ENCODE measurements around the gene PTH1R. TPM values are rescaled to one million over a fixed set of nuclear protein-coding genes. Genes with fewer than 3 reads are reported as not detected.

The PTH1R gene
- polyA plus RNA-seq, 1 of the 3 experiments (the other 2 are of a cell fraction) = 0.07 TPM

GRCh38 chr3:46845860-46846623 lies 31.5 kb upstream of the PTH1R start:
- peak overlapping the region; percentile 72 for H3K9ac ChIP-seq
- H2AFZ ChIP-seq (ENCODE audit: low read depth) = peak overlapping the region; percentile 90
- peak overlapping the region; percentile 46 to 49; a peak in 3 of 4 replicates for H3K4me3 ChIP-seq (ENCODE audit: low read depth in 2 of 2, low read length in 1 of 2)
- no peaks in the 10 kb centered on the region for H3K27me3 ChIP-seq (ENCODE audit: insufficient read depth)
- no peaks in the 10 kb centered on the region for H3K9me2 ChIP-seq
- TF ChIP-seq MAX (IDR thresholded peaks at IDR 0.05; ENCODE audit: low read depth) (peak; percentile 74), RFX5 (IDR thresholded peaks at IDR 0.05; ENCODE audit: low read length) (no peak), EP300 (IDR thresholded peaks at IDR 0.05; ENCODE audit: borderline replicate concordance in 1 of 2, low read depth in 1 of 2, low read length in 1 of 2) (peak in 1 of 2 experiments; percentile 21; a peak in 1 of 4 replicates), GABPA (IDR thresholded peaks at IDR 0.05; ENCODE audit: low read depth) (no peak; the same call in 1 of the 2 replicates), SIN3A (IDR thresholded peaks at IDR 0.05; ENCODE audit: borderline replicate concordance, low read depth, low read length) (no peak), EZH2phosphoT487 (IDR thresholded peaks at IDR 0.05; ENCODE audit: borderline replicate concordance, low read depth) (no peak), ELF1 (IDR thresholded peaks at IDR 0.05) (no peak), CTCF (IDR thresholded peaks at IDR 0.05) (peak; percentile 53), REST (IDR thresholded peaks at IDR 0.05; ENCODE audit: low read depth, low read length) (no peak), TAF1 (IDR thresholded peaks at IDR 0.05; ENCODE audit: borderline replicate concordance, low read depth, low read length) (peak; percentile 13; the same call in 1 of the 2 replicates), FOXJ3 (CRISPR knock-in tag; IDR thresholded peaks at IDR 0.05) (no peak), JUND (IDR thresholded peaks at IDR 0.05) (no peak), TCF12 (IDR thresholded peaks at IDR 0.05) (peak; percentile 74; the same call in 1 of the 2 replicates), MXI1 (IDR thresholded peaks at IDR 0.05; ENCODE audit: low read depth, low read length) (peak; percentile 78), IRF3 (IDR thresholded peaks at IDR 0.05; ENCODE audit: low read depth, low read length) (no peak), FOXM1 (IDR thresholded peaks at IDR 0.05; ENCODE audit: low read depth) (no peak), SMC3 (IDR thresholded peaks at IDR 0.05; ENCODE audit: low read depth, low read length) (peak; percentile 32; the same call in 1 of the 2 replicates), NRF1 (IDR thresholded peaks at IDR 0.05; ENCODE audit: low read depth, low read length) (no peak), RAD21 (IDR thresholded peaks at IDR 0.05; ENCODE audit: low read length) (peak; percentile 64), NFIC (IDR thresholded peaks at IDR 0.05; ENCODE audit: borderline replicate concordance) (no peak), PBX3 (IDR thresholded peaks at IDR 0.05) (no peak), GATA2 (CRISPR knock-in tag; IDR thresholded peaks at IDR 0.05) (no peak)
- no peaks in the 10 kb centered on the region for H3F3A ChIP-seq (replicated peaks; ENCODE audit: insufficient read depth)
- peak overlapping the region; percentile 69 for H3K4me2 ChIP-seq
- peak overlapping the region; percentile 38 to 98 for H3K27ac ChIP-seq (ENCODE audit: low read depth in 2 of 2, low read length in 1 of 2)
- no peaks in the 10 kb centered on the region for H3K36me3 ChIP-seq (replicated peaks in 1 of 2; ENCODE audit: control insufficient read depth in 1 of 2, insufficient read depth in 2 of 2, low read length in 1 of 2)
- H3K4me1 ChIP-seq (ENCODE audit: control insufficient read depth in 1 of 2, insufficient read depth in 2 of 2, low read depth in 1 of 2, low read length in 1 of 2) = peaks cover 0 to 27% of the 10 kb centered on the region in 2 experiments; a peak in 2 of 4 replicates
- DNase-seq = peak; percentile 98
- ChIA-PET CTCF (interaction anchor here (0.6 to 8.4 kb wide), 54 partner anchors 11 to 630 kb away, joined by 3 to 72 read pairs (median 4); partner anchors contain the start of genes MYL3, NBEAL2, PTH1R and SCAP), POLR2A (interaction anchor here (0.7 to 2.5 kb wide), 18 partner anchors 12 to 318 kb away, joined by 3 to 15 read pairs (median 4); partner anchors contain the start of genes CCDC12, PTH1R, SETD2 and TMIE)
- no peaks in the 10 kb centered on the region for H4K20me1 ChIP-seq (ENCODE audit: insufficient read depth)
- no peaks in the 10 kb centered on the region for H3K79me2 ChIP-seq (ENCODE audit: insufficient read depth)
- peaks cover 4% of the 10 kb centered on the region; the same call in 1 of the 2 replicates for H3K9me3 ChIP-seq
- WGBS (ENCODE audit: low lambda C conversion rate) = 24% methylated on average over 6 of the region's 53 CpGs

Measured in SK-N-SH (cell line).